ENCODE results near the gene NTSR1.

NTSR1 gene

GRCh38 chr20:62811720-62812119, 103.1 kb downstream of the NTSR1 start:
- FAIRE-seq (no peak), DNase-seq (ENCODE audit: insufficient read length, low spot score) (no peak)

Measured in GM19239 (cell line).